Bronchial epithelial cell (primary cell): ENCODE measurements around the gene GSG1L. TPM values are rescaled to one million over a fixed set of nuclear protein-coding genes. Genes with fewer than 3 reads are reported as not detected.

Source experiments
- DNase-seq: peaks from one replicate; pipeline ENCODE4 v3.0.0-alpha.2; 2010; ENCODE audit warnings: low read depth
- FAIRE-seq: peaks from 2 replicates; lab custom pipeline; 2011; peaks lifted over from hg19 to GRCh38; lab: Jason Lieb, UNC
- H3K27me3 ChIP-seq: 2 replicates; pipeline ENCODE4 v1.5.1; 2011; ENCODE audit warnings: low read length; ENCODE audit not compliant: control insufficient read depth, insufficient read depth
- H3K36me3 ChIP-seq: 2 replicates; pipeline ENCODE4 v1.5.1; 2011; ENCODE audit warnings: low read length; ENCODE audit not compliant: control insufficient read depth, insufficient read depth
- H3K4me3 ChIP-seq: 2 replicates; pipeline ENCODE4 v1.5.1; 2011; ENCODE audit warnings: mild to moderate bottlenecking, low read depth, low read length, control low read depth
- total RNA-seq: library from RNA; depleted of rRNA; stranded (reverse); fragments of >200 nt; gene quantifications from 2 replicates; pipeline ENCODE4 v1.2.1, GENCODE V29; 2014
- TF ChIP-seq, protein P1 (sequence below): IDR thresholded peaks from 2 replicates; pipeline ENCODE4 v1.5.1; 2011; ENCODE audit warnings: mild to moderate bottlenecking, moderate library complexity, low read length, control low read depth, inconsistent platforms; ENCODE audit not compliant: insufficient read depth, severe bottlenecking

The GSG1L gene
- total RNA-seq, 1 donor from 2014 or later = not detected

GRCh38 chr16:27805828-27806351 is 257.6 kb downstream of the GSG1L start:
- Histone ChIP-seq H3K36me3 (no peaks in the 10 kb centered on the region), H3K4me3 (no peak overlapping the region), H3K27me3 (no peaks in the 10 kb centered on the region)
- no peak for FAIRE-seq
- DNase-seq = no peak
- TF ChIP-seq, protein P1, sequence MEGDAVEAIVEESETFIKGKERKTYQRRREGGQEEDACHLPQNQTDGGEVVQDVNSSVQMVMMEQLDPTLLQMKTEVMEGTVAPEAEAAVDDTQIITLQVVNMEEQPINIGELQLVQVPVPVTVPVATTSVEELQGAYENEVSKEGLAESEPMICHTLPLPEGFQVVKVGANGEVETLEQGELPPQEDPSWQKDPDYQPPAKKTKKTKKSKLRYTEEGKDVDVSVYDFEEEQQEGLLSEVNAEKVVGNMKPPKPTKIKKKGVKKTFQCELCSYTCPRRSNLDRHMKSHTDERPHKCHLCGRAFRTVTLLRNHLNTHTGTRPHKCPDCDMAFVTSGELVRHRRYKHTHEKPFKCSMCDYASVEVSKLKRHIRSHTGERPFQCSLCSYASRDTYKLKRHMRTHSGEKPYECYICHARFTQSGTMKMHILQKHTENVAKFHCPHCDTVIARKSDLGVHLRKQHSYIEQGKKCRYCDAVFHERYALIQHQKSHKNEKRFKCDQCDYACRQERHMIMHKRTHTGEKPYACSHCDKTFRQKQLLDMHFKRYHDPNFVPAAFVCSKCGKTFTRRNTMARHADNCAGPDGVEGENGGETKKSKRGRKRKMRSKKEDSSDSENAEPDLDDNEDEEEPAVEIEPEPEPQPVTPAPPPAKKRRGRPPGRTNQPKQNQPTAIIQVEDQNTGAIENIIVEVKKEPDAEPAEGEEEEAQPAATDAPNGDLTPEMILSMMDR = no peak

DNA sequence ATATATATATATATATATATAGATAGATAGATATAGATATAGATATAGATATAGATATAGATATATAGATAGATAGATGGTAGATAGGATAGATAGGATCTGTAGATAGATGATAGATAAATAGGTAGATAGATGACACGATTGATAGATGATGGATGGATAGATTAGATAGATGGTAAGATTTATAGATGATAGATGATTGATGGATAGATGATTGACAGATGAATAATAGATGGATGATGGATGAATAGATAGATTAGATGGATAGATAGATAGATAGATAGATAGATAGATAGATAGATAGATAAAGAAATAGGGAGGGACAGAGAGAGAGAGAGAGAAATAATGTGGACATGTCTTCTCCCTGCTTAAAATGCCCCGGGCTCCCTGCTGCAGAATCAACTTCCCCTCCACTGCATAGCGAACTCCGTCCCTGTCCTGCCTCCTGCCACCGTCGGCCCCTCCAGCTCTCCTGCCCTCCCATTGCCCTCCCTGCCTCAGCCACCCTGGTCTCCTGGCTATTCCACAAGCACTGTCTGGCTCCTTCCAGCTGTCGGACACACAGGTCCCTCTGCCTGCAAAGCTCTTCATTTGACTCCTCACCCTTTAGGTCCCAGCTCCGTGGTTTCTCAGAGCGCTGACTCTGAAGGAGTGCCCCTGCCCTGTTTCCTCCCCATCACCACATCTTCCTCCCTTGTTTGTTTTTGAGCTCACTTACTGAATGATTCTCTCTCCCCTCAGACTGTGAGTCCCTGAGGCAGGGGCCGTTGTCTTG is 259.6 kb downstream of the GSG1L start:
- no peak for FAIRE-seq
- Histone ChIP-seq H3K36me3 (no peaks in the 10 kb centered on the region), H3K27me3 (no peaks in the 10 kb centered on the region), H3K4me3 (no peak overlapping the region)
- TF ChIP-seq, protein P1 = no peak
- DNase-seq = no peak

GRCh38 chr16:27802664-27803439 is 260.7 kb downstream of the GSG1L start:
- Histone ChIP-seq H3K27me3 (no peaks in the 10 kb centered on the region), H3K4me3 (no peak overlapping the region), H3K36me3 (no peaks in the 10 kb centered on the region)
- DNase-seq = no peak
- FAIRE-seq = no peak
- TF ChIP-seq, protein P1 = no peak

- TF ChIP-seq, protein P1 = no peak
- no peaks in the 10 kb centered on the region for H3K36me3 ChIP-seq
- no peaks in the 10 kb centered on the region for H3K27me3 ChIP-seq
- FAIRE-seq (no peak), DNase-seq (no peak)
- H3K4me3 ChIP-seq = no peak overlapping the region
Observed at GRCh38 chr16:27801289-27801945, 262.1 kb downstream of the GSG1L start.

DNA sequence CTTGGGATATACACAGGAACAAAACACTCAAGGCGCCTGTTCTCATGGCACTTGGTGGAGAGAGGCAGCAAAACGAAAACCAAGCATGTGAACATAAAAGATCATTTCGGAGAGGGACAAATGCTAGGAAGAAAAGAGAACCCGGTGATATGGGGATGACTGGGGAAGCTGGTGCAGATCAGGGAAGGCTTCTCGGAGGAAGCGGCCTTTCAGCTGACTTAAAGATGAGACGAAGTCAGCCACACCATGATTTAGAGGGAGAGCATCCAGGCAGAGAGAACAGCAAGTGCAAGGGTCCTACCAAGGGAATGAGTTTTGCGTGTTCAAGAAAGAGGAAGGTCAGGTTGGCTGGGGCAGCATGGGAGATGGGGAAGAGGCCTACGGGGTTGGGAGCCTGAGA is 262.7 kb downstream of the GSG1L start:
- Histone ChIP-seq H3K36me3 (no peaks in the 10 kb centered on the region), H3K27me3 (no peaks in the 10 kb centered on the region), H3K4me3 (no peak overlapping the region)
- TF ChIP-seq, protein P1 = no peak
- DNase-seq (no peak), FAIRE-seq (no peak)
